GM21360 (cell line): ENCODE measurements around the gene FGD2.
"Not testable (repeated sequence)": the region's sequence is repeated elsewhere in the genome, so short reads cannot be mapped to it uniquely, and the experiment has no call there.

ENCODE experiments used
- ATAC-seq: cut with Tn5 transposase; IDR thresholded peaks from one replicate; pipeline ENCODE4 v1.9.1; 2021; ENCODE audit warnings: mild to moderate bottlenecking, moderate library complexity; ENCODE audit not compliant: unreplicated experiment

Gene FGD2

DNA sequence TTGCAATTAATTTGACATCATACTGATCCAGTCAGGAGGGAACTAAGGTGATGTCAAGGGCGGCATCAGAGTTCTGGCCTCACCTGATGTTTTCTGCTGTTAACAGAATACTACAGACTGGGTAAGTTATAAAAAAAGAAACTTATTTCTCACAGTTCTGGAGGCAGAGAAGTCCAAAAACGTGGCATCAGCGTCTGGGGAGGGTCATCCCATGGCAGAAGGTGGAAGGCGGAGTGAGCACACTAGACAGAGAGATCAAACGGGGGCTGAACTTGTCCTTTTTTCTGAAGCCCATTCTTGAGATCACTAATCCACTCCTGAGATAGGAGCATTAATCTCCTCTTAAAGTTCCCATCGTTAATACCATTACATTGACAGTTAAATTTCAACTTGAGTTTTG lies 16.2 kb upstream of the FGD2 start:
- no peak for ATAC-seq

DNA sequence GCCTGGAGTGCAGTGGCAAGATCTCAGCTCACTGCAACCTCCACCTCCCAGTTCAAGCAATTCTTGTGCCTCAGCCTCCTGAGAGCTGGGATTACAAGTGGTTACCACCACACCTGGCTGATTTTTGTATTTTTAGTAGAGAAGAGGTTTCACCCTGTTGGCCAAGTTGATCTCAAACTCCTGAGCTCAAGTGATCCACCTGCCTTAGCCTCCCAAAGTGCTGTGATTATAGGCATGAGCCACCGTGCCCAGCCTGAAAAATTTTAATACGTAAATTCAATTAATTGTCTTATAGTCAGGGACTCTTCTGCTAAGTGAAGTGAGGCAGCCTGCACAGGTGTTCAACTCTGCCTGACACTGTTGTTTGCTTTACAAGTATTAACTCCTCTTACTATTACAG lies 15.1 kb upstream of the FGD2 start:
- ATAC-seq: not testable (repeated sequence)

DNA sequence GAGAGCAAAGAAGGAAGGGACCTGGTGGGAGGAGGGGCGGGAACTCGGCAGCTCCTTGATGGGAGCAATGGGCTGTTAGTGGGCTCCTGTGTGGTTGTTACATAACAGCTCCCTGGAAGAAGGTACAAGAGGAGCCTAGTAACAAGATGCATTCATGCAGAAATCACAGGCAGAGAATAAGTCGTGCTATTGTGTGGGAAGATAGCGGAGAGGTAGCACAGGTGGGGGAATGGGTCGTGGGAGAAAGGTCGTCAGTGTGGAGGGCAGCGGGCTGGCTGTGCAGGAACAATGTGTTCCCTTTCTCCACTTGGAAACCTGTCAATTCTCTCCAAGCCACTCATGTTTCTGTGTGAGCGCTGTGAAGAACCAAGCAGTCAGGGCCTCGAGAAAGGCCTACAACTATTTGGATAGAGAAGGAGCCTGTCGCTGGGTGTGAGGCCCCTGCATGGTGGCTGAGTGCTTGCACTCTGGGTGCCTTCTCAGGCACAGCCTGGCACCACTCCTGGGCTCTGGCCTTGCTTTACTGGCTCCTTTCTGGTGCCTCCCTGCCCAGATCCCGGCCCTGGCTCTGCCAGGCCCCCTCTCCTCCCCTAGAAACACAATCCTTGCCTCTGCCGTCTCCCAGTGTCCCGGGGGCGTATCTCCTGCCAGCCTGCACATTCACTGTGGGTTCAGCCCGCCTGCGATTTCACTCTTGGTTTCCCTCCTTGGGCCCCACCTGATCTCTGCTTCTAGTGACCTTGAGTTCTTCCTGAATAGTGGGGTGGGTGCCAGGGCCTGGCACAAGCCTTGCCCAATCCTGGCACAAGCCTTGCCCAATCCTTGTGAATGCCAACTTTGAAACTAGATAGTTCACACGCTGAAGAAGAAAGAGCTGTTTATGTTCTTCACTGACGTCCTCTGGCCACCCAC lies 7.4 kb upstream of the FGD2 start:
- no peak for ATAC-seq

DNA sequence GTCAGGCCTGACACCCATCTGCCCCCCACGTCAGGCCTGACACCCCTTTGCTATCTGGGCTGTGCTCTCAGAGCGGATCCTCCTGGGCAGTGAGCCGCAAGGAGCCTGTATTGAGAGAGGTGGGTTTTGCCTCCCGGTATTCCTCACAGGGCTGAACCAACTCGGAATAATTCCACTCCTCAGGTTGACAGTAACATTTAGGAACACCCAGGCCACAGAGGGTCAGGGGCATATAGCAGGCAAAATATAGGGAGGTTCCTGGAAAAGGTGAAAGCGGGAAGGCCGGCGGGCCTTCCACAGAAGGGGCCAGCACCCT lies 6.8 kb upstream of the FGD2 start:
- ATAC-seq: no peak

DNA sequence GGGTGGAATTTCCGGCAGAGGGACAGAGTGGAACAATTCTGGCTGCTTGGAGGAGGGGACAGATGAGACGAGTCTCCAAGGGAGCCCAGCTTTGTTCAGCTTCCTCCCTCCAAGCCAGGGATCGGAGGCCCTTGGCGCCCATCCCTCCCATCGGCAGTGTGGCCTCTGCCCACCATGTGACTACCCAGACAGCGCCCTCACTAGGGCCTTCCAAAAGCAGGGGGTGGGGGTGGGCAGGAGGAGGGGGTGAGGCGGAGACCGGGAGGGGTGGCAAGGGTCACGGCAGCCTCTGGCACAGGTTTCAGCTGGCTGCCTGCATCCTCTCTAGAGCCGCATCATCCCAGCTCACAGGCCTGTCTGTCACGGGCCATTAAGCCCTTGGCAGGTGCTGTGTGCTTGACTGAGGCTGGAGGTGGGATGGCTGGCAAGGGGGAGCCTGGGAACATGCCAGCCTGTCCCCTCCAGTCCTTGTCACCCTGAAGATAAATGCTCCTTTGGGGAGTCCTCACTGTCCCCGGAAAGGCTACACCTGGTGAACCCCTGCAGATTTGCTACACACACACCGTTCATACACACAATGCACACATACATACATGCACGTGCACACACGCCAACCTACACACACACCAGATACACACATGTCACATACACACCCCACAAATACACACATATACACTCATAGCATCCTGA lies 6.2 kb upstream of the FGD2 start:
- ATAC-seq: no peak

DNA sequence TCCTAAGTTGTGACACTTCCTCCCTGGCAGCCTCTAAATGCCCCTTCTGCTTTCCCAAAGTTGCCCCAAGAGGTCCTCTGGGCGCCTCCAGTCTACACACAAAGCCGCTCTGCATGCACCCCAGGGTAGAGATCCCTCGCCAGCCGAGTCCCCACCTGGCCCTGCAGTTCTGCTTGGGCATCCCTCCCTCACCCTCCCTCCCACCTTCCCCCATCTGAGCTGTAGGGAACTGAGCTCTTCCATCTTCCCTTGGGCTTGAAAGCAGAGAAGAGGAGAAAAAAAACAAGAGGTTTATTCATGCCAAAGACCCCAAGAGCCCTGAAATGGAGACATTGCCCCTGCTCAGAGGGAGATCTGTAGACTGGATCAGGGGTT lies 5.7 kb upstream of the FGD2 start:
- no peak for ATAC-seq

DNA sequence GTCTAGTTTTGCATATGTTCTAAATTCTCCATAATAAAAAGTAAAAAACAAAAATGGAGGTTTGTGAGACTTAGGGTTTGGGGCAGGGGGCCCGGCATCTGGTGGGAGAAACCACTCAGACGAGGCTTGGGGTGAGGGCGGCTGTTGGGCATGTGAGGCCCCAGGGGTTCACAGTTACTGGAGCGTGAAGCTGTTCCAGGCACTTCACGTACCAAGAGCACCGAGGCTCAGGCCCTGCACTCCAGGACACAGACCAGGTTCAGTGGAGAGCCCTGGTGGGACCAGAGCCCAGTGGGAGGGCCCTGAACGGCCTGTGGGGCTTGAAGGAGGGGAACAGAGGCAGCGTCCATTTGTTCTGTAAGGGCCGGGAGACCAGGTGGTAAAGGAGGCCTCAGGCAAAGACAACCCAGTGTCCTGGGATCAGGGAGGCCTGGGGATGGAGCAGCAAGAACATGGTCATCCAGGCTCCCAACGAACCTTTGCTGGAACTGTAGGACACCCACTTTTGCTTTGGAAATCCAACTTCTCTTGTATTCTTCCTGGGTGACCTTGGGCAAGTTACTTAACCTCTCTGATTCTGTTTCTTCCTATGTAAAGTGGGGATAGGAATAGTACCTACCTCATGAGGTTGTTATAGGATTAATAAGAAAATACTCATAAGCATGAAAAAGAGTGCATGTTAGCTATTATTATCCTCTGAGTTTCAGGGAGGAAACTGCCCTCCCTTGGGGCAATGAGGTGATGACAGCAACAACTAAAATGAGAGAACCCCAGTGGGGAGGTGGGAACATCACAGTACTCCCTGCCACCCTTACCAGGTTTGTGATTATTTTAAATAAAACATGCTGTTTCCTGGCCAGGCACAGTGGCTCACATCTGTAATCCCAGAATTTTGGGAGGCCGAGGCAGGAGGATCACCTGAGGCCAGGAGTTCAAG lies 1.1 kb upstream of the FGD2 start:
- no peak for ATAC-seq

DNA sequence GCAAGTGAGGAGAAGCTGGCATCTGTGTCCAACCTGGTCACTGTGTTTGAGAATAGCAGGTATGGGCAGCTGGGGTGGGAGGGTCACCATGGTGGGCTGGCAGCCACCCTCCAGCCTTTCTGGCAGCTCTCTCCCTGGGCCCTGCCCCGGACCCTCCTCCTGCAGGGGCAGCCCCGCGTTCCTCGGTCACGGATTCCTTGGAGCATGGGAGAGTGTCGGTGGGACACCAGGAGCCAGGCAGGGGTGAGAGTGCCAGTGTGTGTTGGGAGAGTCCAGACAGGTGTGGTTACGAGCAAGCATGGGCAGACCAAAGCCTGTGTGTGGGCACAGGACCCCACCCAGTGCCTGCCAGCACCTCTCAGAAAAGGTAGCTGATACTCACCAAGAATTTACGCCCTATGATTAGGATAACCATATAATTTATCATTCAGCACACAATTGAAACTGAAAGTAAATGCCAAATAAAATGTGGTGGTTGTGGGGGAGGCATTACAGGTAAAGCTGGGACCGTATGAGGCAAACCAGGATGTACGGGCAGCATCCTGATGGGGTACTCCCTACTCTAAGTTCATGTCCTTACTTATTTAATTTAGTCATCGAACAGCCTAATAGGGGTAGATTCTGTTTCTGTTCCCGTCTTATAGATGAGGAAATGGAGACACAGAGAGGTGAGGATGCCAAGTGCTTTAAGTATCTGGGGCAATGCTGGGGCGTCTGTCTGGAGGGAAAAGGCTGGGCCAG lies 542 bp downstream of the FGD2 start:
- ATAC-seq: peak; percentile 18

DNA sequence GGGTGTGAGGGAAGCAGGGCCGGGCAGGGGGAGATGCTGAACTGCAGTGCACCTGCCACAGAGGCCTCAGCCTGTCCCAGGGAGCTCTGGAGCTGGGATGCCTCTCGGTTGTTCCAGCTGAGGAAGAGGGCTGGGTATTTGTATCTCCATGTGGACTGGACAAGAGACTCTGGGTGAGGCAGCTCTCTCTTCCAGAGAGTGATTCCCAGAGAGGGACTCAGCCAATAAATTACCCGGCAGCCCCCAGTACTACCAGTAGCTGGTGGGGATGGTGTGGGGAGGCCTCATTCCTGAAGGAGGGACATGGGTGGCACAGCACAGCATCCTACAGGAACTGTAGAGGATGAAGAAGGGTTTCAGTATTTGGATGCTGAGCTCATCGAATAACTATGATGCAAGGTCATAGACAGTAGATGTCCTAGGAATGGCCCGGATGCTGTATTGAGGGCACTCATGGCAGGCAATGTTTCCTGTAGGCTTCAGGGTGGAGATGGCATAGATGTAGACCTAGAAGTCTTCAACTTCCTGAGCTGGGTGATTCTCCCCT lies 1.4 kb downstream of the FGD2 start:
- no peak for ATAC-seq

DNA sequence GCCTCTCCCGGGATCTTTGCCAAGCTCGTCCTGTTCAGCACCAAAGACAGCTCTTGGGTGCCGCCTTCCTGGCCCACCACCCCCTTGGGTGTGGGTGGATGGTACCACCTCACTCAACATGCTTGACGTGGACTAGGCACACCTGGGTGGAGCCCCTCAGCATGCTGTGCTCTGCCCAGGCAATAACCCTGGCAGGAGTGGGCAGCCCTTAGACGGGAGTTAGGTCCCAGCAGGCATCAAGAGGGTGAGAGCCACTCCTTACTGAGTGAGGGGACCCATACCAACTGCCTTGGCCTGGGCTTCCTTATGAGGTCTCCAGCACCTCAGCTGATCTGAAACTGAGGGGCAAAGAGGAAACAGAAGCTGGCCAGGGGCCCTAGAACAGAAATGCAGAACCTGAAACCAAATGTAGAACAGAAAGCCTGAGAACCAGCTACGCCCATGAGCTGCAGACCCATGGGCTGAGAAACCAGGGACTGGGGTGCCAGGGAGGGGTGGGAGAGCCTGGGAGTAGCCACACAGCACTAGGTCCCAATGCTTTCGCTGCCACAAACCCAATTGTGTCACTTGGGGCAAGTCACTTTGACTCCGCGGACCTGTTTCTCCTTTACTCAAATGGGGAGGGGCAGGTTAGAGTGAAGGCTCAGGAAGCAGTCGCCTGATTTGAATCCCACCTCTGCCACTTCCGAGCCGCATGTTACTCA lies 2.0 kb downstream of the FGD2 start:
- ATAC-seq: no peak

DNA sequence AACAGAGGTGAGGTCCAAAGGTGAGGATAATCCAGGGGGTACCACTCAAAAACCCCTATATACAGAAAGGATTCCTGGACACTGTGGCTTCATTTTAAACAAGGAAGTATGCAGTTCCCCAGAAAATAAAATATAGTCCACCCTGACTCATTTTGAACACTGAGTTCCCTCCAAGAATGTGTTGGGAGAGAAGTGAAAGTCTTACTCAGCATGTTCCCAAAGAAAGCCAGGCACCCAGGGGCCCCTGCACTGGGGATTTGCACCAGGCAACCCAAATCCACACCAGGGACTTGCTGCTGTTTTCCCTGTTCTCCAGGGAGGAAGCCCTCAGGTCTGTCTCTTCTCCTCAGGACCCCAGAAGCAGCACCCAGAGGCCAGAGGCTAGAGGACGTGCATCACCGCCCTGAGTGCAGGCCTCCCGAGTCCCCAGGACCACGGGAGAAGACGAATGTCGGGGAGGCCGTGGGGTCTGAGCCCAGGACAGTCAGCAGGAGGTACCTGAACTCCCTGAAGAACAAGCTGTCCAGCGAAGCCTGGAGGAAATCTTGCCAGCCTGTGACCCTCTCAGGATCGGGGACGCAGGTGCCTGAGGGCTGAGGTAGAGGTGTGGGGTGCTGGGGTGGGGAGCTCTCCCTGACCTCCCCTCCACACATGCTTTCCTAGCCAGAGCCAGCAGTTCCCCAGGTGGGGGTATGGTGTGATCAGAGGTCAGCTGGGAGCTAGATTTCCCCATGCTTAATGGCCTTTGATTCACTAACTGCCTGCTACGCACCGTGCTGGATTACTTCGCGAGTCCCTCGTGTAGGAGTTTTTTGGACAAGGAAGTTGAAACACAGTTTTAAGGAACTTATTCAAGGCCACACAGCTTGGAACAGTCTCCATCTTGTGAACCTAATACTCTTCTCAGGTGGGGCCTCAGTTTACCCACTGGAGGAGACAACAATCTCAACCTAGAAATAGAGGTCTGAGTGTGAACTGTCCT lies 3.3 kb downstream of the FGD2 start:
- no peak for ATAC-seq

DNA sequence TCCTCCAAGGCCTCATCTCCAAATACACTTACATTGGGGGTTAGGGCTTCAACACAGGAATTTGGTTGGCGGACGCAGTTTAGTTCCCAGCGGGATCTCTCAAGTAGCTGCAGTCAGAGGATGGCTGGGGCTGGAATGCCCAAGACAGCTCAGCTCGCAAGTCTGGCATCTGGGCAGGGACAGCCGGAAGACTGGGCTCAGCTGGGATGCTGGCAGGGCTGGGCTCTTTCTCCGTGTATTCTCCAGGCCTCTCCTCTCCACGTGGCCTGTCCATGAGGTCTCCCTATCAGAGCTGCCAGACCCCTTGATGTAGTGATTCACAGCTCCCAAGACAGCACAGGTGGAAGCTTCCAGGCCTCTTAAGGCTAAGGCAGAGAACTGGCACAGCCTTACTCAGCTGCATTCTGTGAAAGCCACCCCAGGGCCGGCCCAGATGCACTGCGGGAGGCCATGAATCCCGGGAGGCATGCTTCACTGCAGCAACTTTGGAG lies 5.0 kb downstream of the FGD2 start:
- ATAC-seq: no peak

DNA sequence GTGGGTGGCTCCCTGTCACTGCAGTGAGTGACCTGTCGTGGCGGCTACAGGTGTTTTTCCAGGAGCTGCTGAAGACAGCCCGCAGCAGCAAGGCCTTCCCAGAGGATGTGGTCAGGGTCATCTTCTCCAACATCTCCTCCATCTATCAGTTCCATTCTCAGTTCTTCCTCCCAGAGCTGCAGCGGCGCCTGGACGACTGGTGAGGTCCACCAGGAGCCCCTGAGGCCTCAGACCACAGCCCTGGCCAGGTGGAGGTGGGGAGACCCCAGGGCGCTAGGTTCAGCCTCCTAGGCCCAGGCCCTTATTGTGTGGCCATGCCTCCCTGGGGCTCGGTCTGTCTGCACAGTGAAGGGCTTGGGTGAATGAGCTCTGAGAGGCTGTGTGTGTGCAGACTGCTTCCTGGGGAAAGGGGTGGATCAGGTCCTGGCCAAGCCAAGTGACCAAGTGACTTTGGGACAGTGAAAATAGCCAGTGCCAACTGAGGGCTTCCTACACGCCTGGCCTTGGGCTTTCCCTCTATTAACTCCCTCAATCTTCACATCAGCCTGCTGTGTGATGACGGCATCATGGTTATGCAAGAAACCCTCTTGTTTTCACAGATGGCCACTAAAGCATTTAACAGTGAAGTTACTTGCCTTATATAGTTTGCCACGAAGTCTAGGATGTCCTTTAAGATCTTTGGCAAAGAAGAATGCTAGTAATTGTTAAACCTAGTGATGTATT lies 6.4 kb downstream of the FGD2 start:
- ATAC-seq: no peak

DNA sequence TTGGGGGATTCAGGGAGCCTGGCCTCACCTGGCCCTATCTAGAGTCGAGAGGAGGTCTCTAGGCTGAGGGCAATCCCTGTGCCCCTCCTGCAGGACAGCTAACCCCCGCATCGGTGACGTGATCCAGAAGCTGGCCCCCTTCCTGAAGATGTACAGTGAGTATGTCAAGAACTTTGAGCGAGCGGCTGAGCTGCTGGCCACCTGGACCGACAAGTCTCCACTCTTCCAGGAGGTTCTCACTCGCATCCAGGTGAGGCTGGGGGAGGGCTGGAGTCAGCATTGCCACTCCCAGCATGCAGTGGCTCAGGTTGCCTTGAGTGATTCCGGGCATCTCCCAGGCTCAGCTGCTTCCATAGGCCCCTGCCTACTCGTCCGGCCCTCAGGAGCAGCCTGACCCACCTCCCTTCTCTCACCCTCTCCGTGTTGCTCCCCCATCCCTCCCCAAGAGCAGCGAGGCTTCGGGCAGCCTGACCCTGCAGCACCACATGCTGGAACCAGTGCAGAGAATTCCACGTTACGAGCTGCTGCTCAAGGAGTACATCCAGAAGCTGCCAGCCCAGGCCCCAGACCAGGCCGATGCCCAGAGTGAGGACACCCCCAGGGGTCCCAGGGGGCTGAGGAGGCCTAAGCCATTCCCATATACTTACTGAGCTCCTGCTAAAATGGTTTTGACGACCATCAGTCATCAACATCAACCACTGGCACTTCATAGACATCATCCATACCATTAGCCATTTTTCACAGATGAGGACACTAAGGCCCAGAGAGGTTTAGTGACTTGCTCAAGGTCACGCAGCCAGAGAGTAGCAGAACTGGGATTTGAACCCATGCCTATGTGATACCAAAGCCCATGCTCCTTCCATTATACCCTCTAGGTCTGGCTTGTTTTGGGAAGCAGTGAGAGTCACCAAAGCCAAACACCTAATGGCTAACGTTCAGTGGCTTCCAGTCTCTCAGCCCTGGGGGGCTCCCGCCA lies 8.3 kb downstream of the FGD2 start:
- ATAC-seq: no peak

DNA sequence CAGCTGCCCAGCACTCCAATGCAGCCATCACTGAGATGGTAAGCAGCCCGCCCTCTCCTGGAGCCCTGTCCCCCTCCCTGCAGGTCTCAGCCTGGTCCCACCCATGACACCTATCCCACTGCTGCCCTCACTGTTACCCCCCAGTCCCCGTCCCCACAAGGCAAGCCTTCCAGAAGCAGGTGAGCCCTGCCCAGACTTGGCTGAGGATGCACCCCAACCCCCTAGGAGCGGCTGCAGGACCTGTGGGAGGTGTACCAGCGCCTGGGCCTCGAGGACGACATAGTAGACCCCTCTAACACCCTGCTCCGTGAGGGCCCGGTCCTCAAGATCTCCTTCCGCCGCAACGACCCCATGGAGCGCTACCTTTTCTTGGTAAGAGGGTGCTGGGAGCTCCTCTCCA lies 9.2 kb downstream of the FGD2 start:
- ATAC-seq: no peak

DNA sequence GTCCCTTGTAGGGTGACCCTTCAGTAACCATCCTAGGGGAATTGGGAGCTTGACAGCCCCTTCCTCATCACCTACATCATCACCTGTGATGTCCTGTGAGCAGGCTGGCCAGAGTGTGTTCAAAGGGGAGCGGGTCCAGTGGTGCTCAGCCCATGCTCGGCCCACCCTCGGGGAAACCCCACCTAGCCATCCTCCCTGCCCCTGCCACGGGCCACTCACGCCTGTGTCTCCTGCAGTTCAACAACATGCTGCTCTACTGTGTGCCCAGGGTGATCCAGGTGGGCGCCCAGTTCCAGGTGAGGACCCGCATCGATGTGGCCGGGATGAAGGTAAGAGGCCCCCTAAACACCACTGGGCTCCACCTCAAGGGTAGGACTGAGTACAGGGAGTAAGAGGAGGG lies 10.1 kb downstream of the FGD2 start:
- no peak for ATAC-seq

DNA sequence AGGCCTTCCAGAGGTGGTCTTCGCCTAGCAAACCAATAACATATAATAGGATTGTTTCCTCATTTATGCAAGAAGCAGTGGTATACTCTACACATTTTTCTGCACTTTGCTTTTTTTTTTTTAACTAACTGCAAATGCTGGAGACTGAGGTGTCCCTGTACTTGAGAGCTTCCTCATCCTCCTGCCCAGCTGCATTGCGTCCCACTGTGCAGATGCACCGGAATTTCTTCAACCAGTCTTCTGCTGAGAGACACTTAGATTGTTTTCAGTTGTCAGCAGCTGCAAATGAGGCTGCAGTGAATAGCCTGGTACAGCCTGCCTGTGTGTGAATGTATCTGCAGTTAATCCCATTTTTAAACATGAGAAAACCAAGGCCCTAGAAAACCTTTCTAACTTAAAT lies 11.5 kb downstream of the FGD2 start:
- ATAC-seq: no peak
